A549 (cell line): ENCODE measurements around the gene ARHGAP22.

Experiments
- BHLHE40 ChIP-seq: IDR thresholded peaks from 2 replicates; pipeline ENCODE4 v1.6.1; 2012; ENCODE audit warnings: low read depth, low read length, inconsistent platforms
- CEBPB ChIP-seq, 2 experiments: fragments of >200 bp in 1 of 2; sonication (Bioruptor Twin) in 1 of 2; formaldehyde crosslinking in 1 of 2; IDR thresholded peaks; 2 replicates each; pipeline ENCODE4 v1.6.1; 2012 to 2016
- CHD2 ChIP-seq: fragments of 150-350 bp; IDR thresholded peaks from 2 replicates; pipeline ENCODE4 v1.6.1; 2014; ENCODE audit warnings: low read length; ENCODE audit not compliant: partially characterized antibody
- CTCF ChIP-seq: fragments of >200 bp; sonication (Bioruptor Twin); formaldehyde crosslinking; IDR thresholded peaks from 3 replicates; pipeline ENCODE4 v1.5.1; 2016
- EP300 ChIP-seq, 2 experiments: fragments of >200 bp; sonication (Bioruptor Twin); formaldehyde crosslinking; IDR thresholded peaks; 2 replicates in 1 of 2; 3 replicates in 1 of 2; pipeline ENCODE4 v1.6.1; 2016 to 2017
- HDAC2 ChIP-seq: fragments of 200-600 bp; sonication (generic); IDR thresholded peaks from 2 replicates; pipeline ENCODE4 v1.6.1; 2016
- HMGXB4 ChIP-seq: fragments of 250-450 bp; sonication (Bioruptor Pico); IDR thresholded peaks from 2 replicates; pipeline ENCODE4 v1.5.0; 2021; ENCODE audit warnings: mild to moderate bottlenecking, moderate library complexity, borderline replicate concordance
- KDM1A ChIP-seq: fragments of 200-600 bp; sonication (generic); IDR thresholded peaks from 2 replicates; pipeline ENCODE4 v1.6.1; 2016; ENCODE audit warnings: low read depth, mild to moderate bottlenecking
- MAX ChIP-seq: IDR thresholded peaks from 2 replicates; pipeline ENCODE4 v1.6.1; 2012
- MAZ ChIP-seq: fragments of 150-350 bp; IDR thresholded peaks from 2 replicates; pipeline ENCODE4 v1.6.1; 2014; ENCODE audit warnings: antibody characterized with exemption, low read depth, low read length, borderline replicate concordance
- PHF8 ChIP-seq: fragments of 200-600 bp; sonication (generic); IDR thresholded peaks from 2 replicates; pipeline ENCODE4 v1.6.1; 2016; ENCODE audit warnings: low read depth, mild to moderate bottlenecking, antibody characterized with exemption, moderate library complexity, borderline replicate concordance
- POLR2A ChIP-seq: IDR thresholded peaks from 2 replicates; pipeline ENCODE4 v1.6.1; 2012; ENCODE audit warnings: mild to moderate bottlenecking, low read length
- RAD21 ChIP-seq, 2 experiments: fragments of >200 bp in 1 of 2; sonication (Bioruptor Twin) in 1 of 2; formaldehyde crosslinking in 1 of 2; IDR thresholded peaks in 1 of 2; conservative IDR thresholded peaks in 1 of 2; 2 replicates in 1 of 2; 3 replicates in 1 of 2; pipeline ENCODE4 v1.6.1; 2012 to 2018; ENCODE audit warnings: inconsistent platforms in 1 of 2
- REST ChIP-seq: fragments of 200-600 bp; sonication (generic); IDR thresholded peaks from 2 replicates; pipeline ENCODE4 v1.6.1; 2016; ENCODE audit warnings: antibody characterized with exemption, mild to moderate bottlenecking, moderate library complexity

GRCh38 chr10:48594371-48594770 is 10.5 kb downstream of the ARHGAP22 start:
- TF ChIP-seq CTCF (no peak), REST (no peak), HDAC2 (no peak), KDM1A (no peak), MAZ (no peak), POLR2A (no peak), RAD21 (conservative IDR thresholded peaks at IDR 0.05 in 1 of 2, IDR thresholded peaks at IDR 0.05 in 1 of 2) (no peak), CEBPB (IDR thresholded peaks at IDR 0.05) (no peak), EP300 (IDR thresholded peaks at IDR 0.05) (no peak), CHD2 (no peak), BHLHE40 (no peak), MAX (no peak), PHF8 (no peak), HMGXB4 (CRISPR knock-in tag) (no peak)
